SK-N-SH (cell line): Measurements from ENCODE around the gene HTR3E. TPM values are rescaled to one million over a fixed set of nuclear protein-coding genes. Genes with fewer than 3 reads are reported as not detected.
A peak's percentile ranks its signal among the peaks of the same experiment; 100 is the strongest.

ENCODE experiments used
- CTCF ChIP-seq: fragments of 200-600 bp; sonication (generic); IDR thresholded peaks from 2 replicates; pipeline ENCODE4 v1.6.1; 2017; ENCODE audit warnings: antibody characterized with exemption, mild to moderate bottlenecking, moderate library complexity
- EP300 ChIP-seq, 2 experiments: IDR thresholded peaks; 2 replicates each; pipeline versions ENCODE4 v1.4.0 to v1.6.1; 2012; ENCODE audit warnings: borderline replicate concordance in 1 of 2, low read depth in 1 of 2, low read length in 1 of 2
- EZH2phosphoT487 ChIP-seq: fragments of 200-600 bp; sonication (generic); IDR thresholded peaks from 2 replicates; pipeline ENCODE4 v1.6.1; 2017; ENCODE audit warnings: low read depth, mixed run types, mild to moderate bottlenecking, antibody characterized with exemption, moderate library complexity, borderline replicate concordance
- FOSL2 ChIP-seq: IDR thresholded peaks from 2 replicates; pipeline ENCODE4 v1.4.0; 2012; ENCODE audit warnings: low read depth, mild to moderate bottlenecking, moderate library complexity, borderline replicate concordance
- REST ChIP-seq: IDR thresholded peaks from 2 replicates; pipeline ENCODE4 v1.6.1; 2012; ENCODE audit warnings: mild to moderate bottlenecking, low read depth, low read length, moderate library complexity
- RXRA ChIP-seq: IDR thresholded peaks from 2 replicates; pipeline ENCODE4 v1.4.0; 2012; ENCODE audit warnings: low read depth, mild to moderate bottlenecking, borderline replicate concordance
- TEAD4 ChIP-seq: IDR thresholded peaks from 2 replicates; pipeline ENCODE4 v1.4.0; 2012; ENCODE audit warnings: mild to moderate bottlenecking, borderline replicate concordance; ENCODE audit not compliant: insufficient read depth
- USF1 ChIP-seq: IDR thresholded peaks from 2 replicates; pipeline ENCODE4 v1.4.0; 2012; ENCODE audit warnings: low read depth, borderline replicate concordance
- USF2 ChIP-seq: fragments of 150-350 bp; IDR thresholded peaks from 2 replicates; pipeline ENCODE4 v1.6.1; 2017; ENCODE audit warnings: antibody characterized with exemption, low read length, low read depth, borderline replicate concordance
- polyA plus RNA-seq, 3 experiments: library from polyadenylated mRNA; depleted of rRNA; stranded (reverse); fragments of >200 nt; gene quantifications; 2 replicates each; pipeline ENCODE4 v1.2.3, GENCODE V29; 2012
- TF ChIP-seq, protein P1 (sequence below): fragments of 150-350 bp; IDR thresholded peaks from 2 replicates; pipeline ENCODE4 v1.6.1; 2016; ENCODE audit warnings: mild to moderate bottlenecking, low read depth, low read length

HTR3E gene
- polyA plus RNA-seq, 1 of the 3 experiments (the other 2 are of a cell fraction): not detected

DNA sequence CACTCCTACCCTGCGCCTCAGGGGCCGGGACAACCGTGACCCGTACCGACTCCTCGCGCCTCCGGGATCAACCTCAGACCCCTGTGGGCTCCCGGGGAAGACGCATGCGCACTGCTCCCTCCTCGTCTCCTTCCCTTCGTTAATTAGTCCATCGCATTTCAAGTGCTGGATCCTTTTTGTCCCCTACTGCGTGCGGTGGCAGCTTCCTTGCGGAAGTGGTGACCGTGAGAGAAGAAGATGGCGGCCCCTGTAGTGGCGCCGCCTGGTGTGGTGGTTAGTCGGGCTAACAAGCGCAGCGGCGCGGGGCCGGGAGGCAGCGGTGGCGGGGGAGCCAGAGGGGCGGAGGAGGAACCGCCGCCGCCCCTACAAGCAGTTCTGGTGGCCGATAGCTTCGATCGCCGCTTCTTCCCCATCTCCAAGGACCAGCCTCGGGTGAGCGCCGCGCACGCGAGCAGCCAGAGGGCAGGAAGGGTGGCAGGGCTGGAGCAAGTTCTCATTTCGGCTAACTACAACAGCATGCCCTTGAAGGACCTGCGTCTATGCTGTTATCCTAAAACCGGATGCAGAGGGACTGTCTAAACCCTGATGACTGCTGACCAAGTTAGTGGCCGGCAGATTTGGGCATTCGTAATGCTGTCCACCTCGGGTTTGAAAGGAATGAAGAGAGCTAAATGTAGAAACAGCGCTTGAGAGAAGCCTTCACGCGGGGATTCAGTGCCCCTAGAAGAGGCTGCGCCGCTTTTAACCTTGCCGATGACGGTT, 38.5 kb downstream of the HTR3E start, which contains the start of gene EIF2B5 (continued):
- TF ChIP-seq USF2: no peak
- TF ChIP-seq RXRA: no peak
- no peak for TF ChIP-seq TEAD4
- TF ChIP-seq REST: peak; percentile 75
- no peak for TF ChIP-seq FOSL2
- no peak for TF ChIP-seq USF1
- no peak for TF ChIP-seq EZH2phosphoT487
- TF ChIP-seq, protein P1, sequence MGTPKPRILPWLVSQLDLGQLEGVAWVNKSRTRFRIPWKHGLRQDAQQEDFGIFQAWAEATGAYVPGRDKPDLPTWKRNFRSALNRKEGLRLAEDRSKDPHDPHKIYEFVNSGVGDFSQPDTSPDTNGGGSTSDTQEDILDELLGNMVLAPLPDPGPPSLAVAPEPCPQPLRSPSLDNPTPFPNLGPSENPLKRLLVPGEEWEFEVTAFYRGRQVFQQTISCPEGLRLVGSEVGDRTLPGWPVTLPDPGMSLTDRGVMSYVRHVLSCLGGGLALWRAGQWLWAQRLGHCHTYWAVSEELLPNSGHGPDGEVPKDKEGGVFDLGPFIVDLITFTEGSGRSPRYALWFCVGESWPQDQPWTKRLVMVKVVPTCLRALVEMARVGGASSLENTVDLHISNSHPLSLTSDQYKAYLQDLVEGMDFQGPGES: no peak
- TF ChIP-seq CTCF: peak; percentile 56
- TF ChIP-seq EP300 (IDR thresholded peaks at IDR 0.05; ENCODE audit: borderline replicate concordance in 1 of 2, low read depth in 1 of 2, low read length in 1 of 2): no peak
